Vagina (tissue), 2 donors: ENCODE data around the gene ELMO1. TPM values are rescaled to one million over a fixed set of nuclear protein-coding genes. Genes with fewer than 3 reads are reported as not detected.

Source experiments
- DNase-seq, 2 donors: peaks; one replicate each; pipeline ENCODE4 v3.0.0-alpha.2; 2017; ENCODE audit errors: extremely low spot score in 2 of 2
- H3K27ac ChIP-seq: fragments of 200-600 bp; sonication (generic); one replicate; pipeline ENCODE4 v1.5.1; 2019
- H3K27me3 ChIP-seq: fragments of 200-600 bp; sonication (generic); one replicate; pipeline ENCODE4 v1.5.1; 2019
- H3K36me3 ChIP-seq, 2 donors: fragments of 200-600 bp; sonication (generic); one replicate each; pipeline ENCODE4 v1.5.1; 2017 to 2019
- H3K4me1 ChIP-seq: fragments of 200-600 bp; sonication (generic); one replicate; pipeline ENCODE4 v1.5.1; 2019
- H3K4me3 ChIP-seq, 2 donors: fragments of 200-600 bp; sonication (generic); 1 replicate in 1 of 2; 2 replicates in 1 of 2; pipeline ENCODE4 v1.5.1; 2016 to 2019
- H3K9me3 ChIP-seq: fragments of 200-600 bp; sonication (generic); one replicate; pipeline ENCODE4 v1.5.1; 2019
- POLR2A ChIP-seq, 2 donors: fragments of 450-650 bp; IDR thresholded peaks; one replicate each; pipeline ENCODE4 v1.6.1; 2017; ENCODE audit warnings: antibody characterized with exemption in 2 of 2, mild to moderate bottlenecking in 2 of 2, moderate library complexity in 2 of 2
- POLR2AphosphoS5 ChIP-seq, 2 donors: sonication (generic); formaldehyde crosslinking; IDR thresholded peaks; one replicate each; pipeline ENCODE4 v1.9.0; 2017; ENCODE audit warnings: antibody characterized with exemption in 2 of 2, mild to moderate bottlenecking in 2 of 2, low read depth in 1 of 2; ENCODE audit not compliant: insufficient read depth in 1 of 2
- intact Hi-C: fragments of 100-400 bp; cut with DNase I; formaldehyde crosslinking; loops from one replicate; pipeline ENCODE4 v1.15.1; 2023
- total RNA-seq: library from RNA; depleted of rRNA; stranded (reverse); fragments of >200 nt; gene quantifications from one replicate; pipeline ENCODE4 v1.2.3, GENCODE V29; 2016
- TF ChIP-seq, protein P1 (sequence below), 3 experiments: fragments of 450-650 bp in 2 of 3; fragments of 200-600 bp in 1 of 3; sonication (generic) in 1 of 3; IDR thresholded peaks; one replicate each; pipeline ENCODE4 v1.5.1; 2017 to 2019; ENCODE audit warnings: antibody characterized with exemption in 3 of 3, mild to moderate bottlenecking in 2 of 3, moderate library complexity in 2 of 3

The ELMO1 gene
- total RNA-seq, 1 donor from 2014 or later: 74.4 TPM

- TF ChIP-seq POLR2AphosphoS5 (IDR thresholded peaks at IDR 0.05; ENCODE audit: insufficient read depth in 1 of 2, low read depth in 1 of 2) (no peak), POLR2A (IDR thresholded peaks at IDR 0.05) (no peak)
- TF ChIP-seq, protein P1, sequence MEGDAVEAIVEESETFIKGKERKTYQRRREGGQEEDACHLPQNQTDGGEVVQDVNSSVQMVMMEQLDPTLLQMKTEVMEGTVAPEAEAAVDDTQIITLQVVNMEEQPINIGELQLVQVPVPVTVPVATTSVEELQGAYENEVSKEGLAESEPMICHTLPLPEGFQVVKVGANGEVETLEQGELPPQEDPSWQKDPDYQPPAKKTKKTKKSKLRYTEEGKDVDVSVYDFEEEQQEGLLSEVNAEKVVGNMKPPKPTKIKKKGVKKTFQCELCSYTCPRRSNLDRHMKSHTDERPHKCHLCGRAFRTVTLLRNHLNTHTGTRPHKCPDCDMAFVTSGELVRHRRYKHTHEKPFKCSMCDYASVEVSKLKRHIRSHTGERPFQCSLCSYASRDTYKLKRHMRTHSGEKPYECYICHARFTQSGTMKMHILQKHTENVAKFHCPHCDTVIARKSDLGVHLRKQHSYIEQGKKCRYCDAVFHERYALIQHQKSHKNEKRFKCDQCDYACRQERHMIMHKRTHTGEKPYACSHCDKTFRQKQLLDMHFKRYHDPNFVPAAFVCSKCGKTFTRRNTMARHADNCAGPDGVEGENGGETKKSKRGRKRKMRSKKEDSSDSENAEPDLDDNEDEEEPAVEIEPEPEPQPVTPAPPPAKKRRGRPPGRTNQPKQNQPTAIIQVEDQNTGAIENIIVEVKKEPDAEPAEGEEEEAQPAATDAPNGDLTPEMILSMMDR (IDR thresholded peaks at IDR 0.05): no peak
- Histone ChIP-seq H3K4me1 (peaks cover 13% of the 10 kb centered on the region), H3K9me3 (no peaks in the 10 kb centered on the region), H3K27ac (no peak overlapping the region), H3K27me3 (no peaks in the 10 kb centered on the region), H3K4me3 (no peak overlapping the region), H3K36me3 (no peaks in the 10 kb centered on the region)
- intact Hi-C loops: no loop called here
- no peak for DNase-seq
Observed at GRCh38 chr7:37391791-37392672, 56.6 kb downstream of the ELMO1 start.

DNA sequence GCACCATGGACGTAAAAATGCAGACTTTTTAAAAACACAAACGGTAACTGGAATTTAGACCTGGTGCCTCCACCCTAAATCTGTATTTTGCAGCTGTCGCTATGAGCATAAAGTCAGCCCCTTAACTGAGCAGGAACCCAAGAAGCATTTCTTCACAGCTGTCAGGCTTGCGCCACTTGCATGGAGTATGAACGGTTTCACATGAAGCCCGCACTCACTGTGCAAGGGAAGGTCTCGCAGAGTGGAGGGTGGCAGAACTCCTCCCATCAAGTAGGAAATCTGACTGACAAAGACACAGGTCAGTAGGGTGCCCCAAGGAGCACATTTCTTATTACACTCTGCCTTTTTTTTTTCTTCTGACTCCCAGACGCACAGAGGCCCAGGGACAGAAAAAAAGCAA is 58.5 kb downstream of the ELMO1 start:
- H3K9me3 ChIP-seq: no peaks in the 10 kb centered on the region
- DNase-seq: no peak
- TF ChIP-seq, protein P1 (IDR thresholded peaks at IDR 0.05): no peak
- TF ChIP-seq POLR2AphosphoS5 (IDR thresholded peaks at IDR 0.05; ENCODE audit: insufficient read depth in 1 of 2, low read depth in 1 of 2): no peak
- no peak for TF ChIP-seq POLR2A (IDR thresholded peaks at IDR 0.05)
- H3K27ac ChIP-seq: no peak overlapping the region
- H3K36me3 ChIP-seq: no peaks in the 10 kb centered on the region
- intact Hi-C loops: no loop called here
- H3K4me1 ChIP-seq: peaks cover 13% of the 10 kb centered on the region
- no peak overlapping the region for H3K4me3 ChIP-seq
- no peaks in the 10 kb centered on the region for H3K27me3 ChIP-seq

DNA sequence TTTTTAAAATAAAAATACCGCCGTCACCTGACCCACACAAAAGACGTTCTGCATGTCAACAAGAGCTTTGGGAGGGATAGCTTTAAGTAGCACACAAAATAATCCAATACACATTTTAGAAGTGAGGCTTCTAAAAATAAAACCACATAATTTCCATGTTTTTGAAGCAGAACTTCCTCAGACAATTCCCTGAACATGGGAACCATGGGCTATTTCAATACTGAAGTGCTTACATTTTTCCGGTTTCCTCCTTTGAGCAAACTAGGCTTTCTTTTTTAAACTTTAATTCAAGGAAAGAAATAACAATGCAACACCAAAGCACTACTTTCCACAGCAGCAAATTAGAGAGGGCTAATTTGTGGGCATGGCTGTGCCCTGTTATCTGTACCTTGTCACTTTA is 59.9 kb downstream of the ELMO1 start:
- TF ChIP-seq POLR2A (IDR thresholded peaks at IDR 0.05) (no peak), POLR2AphosphoS5 (IDR thresholded peaks at IDR 0.05; ENCODE audit: insufficient read depth in 1 of 2, low read depth in 1 of 2) (no peak)
- TF ChIP-seq, protein P1 (IDR thresholded peaks at IDR 0.05): no peak
- no peak for DNase-seq
- Histone ChIP-seq H3K9me3 (no peaks in the 10 kb centered on the region), H3K4me3 (no peak overlapping the region), H3K27ac (no peak overlapping the region), H3K4me1 (peaks cover 13% of the 10 kb centered on the region), H3K36me3 (no peaks in the 10 kb centered on the region), H3K27me3 (no peaks in the 10 kb centered on the region)
- intact Hi-C loops: no loop called here

DNA sequence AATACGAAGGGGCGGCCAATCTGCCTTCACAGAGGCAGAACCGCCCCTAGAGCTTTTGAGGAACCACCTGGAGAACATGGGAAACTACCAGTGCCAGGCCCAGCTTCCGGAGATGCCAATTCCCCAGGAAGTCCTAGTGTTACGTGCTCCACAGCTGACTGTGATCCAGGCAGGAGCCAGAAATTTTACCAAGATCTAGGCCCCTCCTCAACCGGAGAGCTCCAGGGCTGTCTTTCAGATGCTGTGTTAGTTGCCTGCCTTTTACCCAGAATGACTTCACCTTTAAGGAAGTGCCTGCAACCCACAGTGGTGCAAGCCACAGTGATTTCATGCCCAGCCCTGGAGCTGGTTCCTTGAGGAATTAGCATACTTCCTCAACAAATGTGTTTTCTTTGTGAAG is 62.9 kb downstream of the ELMO1 start:
- no peaks in the 10 kb centered on the region for H3K36me3 ChIP-seq
- peaks cover 6% of the 10 kb centered on the region for H3K4me1 ChIP-seq
- intact Hi-C loops: no loop called here
- H3K27ac ChIP-seq: no peak overlapping the region
- no peaks in the 10 kb centered on the region for H3K27me3 ChIP-seq
- no peak for DNase-seq
- TF ChIP-seq POLR2A (IDR thresholded peaks at IDR 0.05) (no peak), POLR2AphosphoS5 (IDR thresholded peaks at IDR 0.05; ENCODE audit: insufficient read depth in 1 of 2, low read depth in 1 of 2) (no peak)
- no peak overlapping the region for H3K4me3 ChIP-seq
- no peaks in the 10 kb centered on the region for H3K9me3 ChIP-seq

DNA sequence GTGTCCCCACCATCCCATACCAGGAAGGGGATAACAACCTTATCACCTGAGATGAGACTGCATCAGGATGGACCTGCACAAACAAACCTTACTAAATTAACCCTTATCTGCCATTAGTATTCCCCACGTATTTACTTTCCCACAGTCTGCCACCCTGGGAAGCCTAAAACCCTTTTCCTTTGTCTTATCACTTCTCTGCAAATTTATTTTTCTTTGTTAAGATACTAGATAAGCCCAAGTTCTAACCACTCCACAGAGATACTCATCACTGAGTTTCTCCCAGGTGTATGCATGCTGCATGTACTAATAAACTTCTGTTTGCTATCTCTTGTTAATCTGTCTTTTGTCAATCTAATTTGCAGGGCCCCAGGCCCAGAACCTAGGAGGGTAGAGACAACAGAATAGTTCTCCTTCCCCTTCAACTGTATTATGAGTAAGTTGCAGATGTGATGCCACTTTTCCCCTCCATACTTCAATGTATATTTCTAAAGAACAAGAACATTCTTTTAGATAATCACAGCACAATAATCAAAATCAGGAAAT is 66.0 kb downstream of the ELMO1 start:
- DNase-seq: no peak
- TF ChIP-seq POLR2A (IDR thresholded peaks at IDR 0.05) (no peak), POLR2AphosphoS5 (IDR thresholded peaks at IDR 0.05; ENCODE audit: insufficient read depth in 1 of 2, low read depth in 1 of 2) (no peak)
- TF ChIP-seq, protein P1 (IDR thresholded peaks at IDR 0.05): no peak
- H3K36me3 ChIP-seq: no peaks in the 10 kb centered on the region
- H3K27me3 ChIP-seq: no peaks in the 10 kb centered on the region
- no peaks in the 10 kb centered on the region for H3K9me3 ChIP-seq
- H3K4me1 ChIP-seq: no peaks in the 10 kb centered on the region
- intact Hi-C loops: no loop called here
- H3K4me3 ChIP-seq: no peak overlapping the region
- no peak overlapping the region for H3K27ac ChIP-seq
